Activated CD4-positive, alpha-beta T cell treated with anti-CD3 and anti-CD28 coated beads for 36 hours (primary cell): ENCODE results near the gene MCM5. TPM values are rescaled to one million over a fixed set of nuclear protein-coding genes. Genes with fewer than 3 reads are reported as not detected.
"Not testable (repeated sequence)": the region's sequence is repeated elsewhere in the genome, so short reads cannot be mapped to it uniquely, and the experiment has no call there.

Source experiments
- ATAC-seq: fragments of 200-7000 bp; cut with Tn5 transposase; one replicate; pipeline ENCODE4 v1.10.0; 2021; ENCODE audit warnings: mild to moderate bottlenecking, moderate library complexity
- CTCF ChIA-PET: fragments of 350-600 bp; sonication (Branson Sonifier 250); formaldehyde crosslinking; loops from one replicate; lab custom pipeline; 2021; ENCODE audit warnings: antibody characterized with exemption; lab: Charles Lee
- POLR2A ChIA-PET: fragments of 350-600 bp; sonication (Branson Sonifier 250); formaldehyde crosslinking; loops from one replicate; lab custom pipeline; 2021; ENCODE audit warnings: antibody characterized with exemption, inconsistent platforms; lab: Charles Lee
- DNase-seq: peaks from one replicate; pipeline ENCODE4 v3.0.0-alpha.2; 2020
- H3K27ac Mint-ChIP-seq: one replicate; pipeline ENCODE4 v1.8.0; 2021; ENCODE audit warnings: mixed read lengths
- H3K27me3 Mint-ChIP-seq: one replicate; pipeline ENCODE4 v1.8.0; 2021; ENCODE audit warnings: mixed read lengths
- H3K36me3 Mint-ChIP-seq: one replicate; pipeline ENCODE4 v1.8.0; 2021; ENCODE audit warnings: low read depth, mixed read lengths
- H3K4me1 Mint-ChIP-seq: one replicate; pipeline ENCODE4 v1.8.0; 2021; ENCODE audit warnings: mixed read lengths
- H3K4me3 Mint-ChIP-seq: one replicate; pipeline ENCODE4 v1.8.0; 2021; ENCODE audit warnings: mild to moderate bottlenecking, moderate library complexity, mixed read lengths
- H3K9me3 Mint-ChIP-seq: one replicate; pipeline ENCODE4 v1.8.0; 2021; ENCODE audit warnings: low read depth, mixed read lengths
- intact Hi-C, 2 experiments: fragments of 100-400 bp; cut with DNase I in 1 of 2; cut with micrococcal nuclease in 1 of 2; formaldehyde crosslinking; loops; one replicate each; pipeline versions ENCODE4 v1.14.2 to v1.15.1; 2022 to 2024; cut with DNase I, micrococcal nuclease
- total RNA-seq, 2 experiments: library from RNA; stranded (reverse); gene quantifications; one replicate each; pipeline ENCODE4 v1.2.3, GENCODE V29; 2021

MCM5 gene
- total RNA-seq, 2 experiments from 2014 or later, result 291 to 382 TPM

DNA sequence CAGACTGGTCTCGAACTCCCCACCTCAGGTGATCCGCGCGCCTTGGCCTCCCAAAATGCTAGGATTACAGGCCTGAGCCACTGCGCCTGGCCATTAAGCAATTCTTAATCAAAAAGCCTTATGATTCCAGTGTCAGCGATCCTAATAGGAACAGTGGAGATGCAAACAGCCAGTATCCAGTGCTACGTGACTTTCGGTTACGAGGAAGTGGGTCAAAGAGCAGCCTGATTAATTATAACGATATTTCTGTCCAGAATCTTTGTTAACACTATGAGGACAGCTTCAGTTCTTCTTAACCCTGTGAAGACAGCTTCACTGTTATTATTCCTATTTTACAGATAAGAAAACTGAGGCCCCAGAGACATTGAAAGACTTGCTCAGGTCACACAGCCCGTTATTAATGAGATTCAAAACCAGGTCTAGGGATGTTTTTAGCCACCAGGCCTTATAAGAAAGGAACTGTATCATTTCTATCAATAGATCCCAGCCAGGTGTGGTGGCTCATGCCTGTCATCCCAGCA is 36.3 kb upstream of the MCM5 start:
- ATAC-seq (no peak), DNase-seq (no peak)
- H3K27ac Mint-ChIP-seq, result no peak overlapping the region
- H3K27me3 Mint-ChIP-seq, result peaks cover 12% of the 10 kb centered on the region
- H3K36me3 Mint-ChIP-seq, result no peaks in the 10 kb centered on the region
- no peaks in the 10 kb centered on the region for H3K4me1 Mint-ChIP-seq
- ChIA-PET CTCF (no interaction called here), POLR2A (no interaction called here)
- intact Hi-C loops, result no loop called here
- H3K4me3 Mint-ChIP-seq, result no peak overlapping the region
- no peaks in the 10 kb centered on the region for H3K9me3 Mint-ChIP-seq

DNA sequence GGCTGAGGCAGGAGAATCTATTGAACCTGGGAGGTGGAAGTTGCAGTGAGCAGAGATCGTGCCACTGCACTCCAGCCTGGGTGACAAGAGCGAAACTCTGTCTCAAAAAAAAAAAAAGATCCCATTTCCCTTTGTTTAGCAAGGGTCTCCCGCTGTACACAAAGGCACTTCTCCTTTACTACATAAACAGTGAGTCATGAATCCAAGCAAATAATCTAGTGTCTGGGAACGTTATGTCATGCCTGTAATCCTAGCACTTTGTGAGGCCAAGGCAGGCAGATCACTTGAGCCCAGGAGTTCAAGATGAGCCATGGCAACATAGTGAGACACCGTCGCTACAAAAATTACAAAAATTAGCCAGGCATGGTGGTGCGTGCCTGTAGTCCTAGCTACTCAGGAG is 35.7 kb upstream of the MCM5 start:
- H3K9me3 Mint-ChIP-seq, CTCF ChIA-PET, H3K4me1 Mint-ChIP-seq, DNase-seq, POLR2A ChIA-PET, H3K36me3 Mint-ChIP-seq, H3K27ac Mint-ChIP-seq, intact Hi-C loops, ATAC-seq, H3K4me3 Mint-ChIP-seq: not testable (repeated sequence)
- peaks cover 12% of the 10 kb centered on the region for H3K27me3 Mint-ChIP-seq

- ATAC-seq (no peak), DNase-seq (no peak)
- CTCF ChIA-PET, result no interaction called here
- peaks cover 19% of the 10 kb centered on the region for H3K27me3 Mint-ChIP-seq
- POLR2A ChIA-PET, result no interaction called here
- H3K27ac Mint-ChIP-seq, result no peak overlapping the region
- H3K4me1 Mint-ChIP-seq, result peaks cover 5% of the 10 kb centered on the region
- no peaks in the 10 kb centered on the region for H3K36me3 Mint-ChIP-seq
- no peaks in the 10 kb centered on the region for H3K9me3 Mint-ChIP-seq
- no peak overlapping the region for H3K4me3 Mint-ChIP-seq
- intact Hi-C loops, result no loop called here
Measured at GRCh38 chr22:35367331-35367886, 32.5 kb upstream of the MCM5 start.

GRCh38 chr22:35368386-35368785 is 31.6 kb upstream of the MCM5 start:
- ChIA-PET CTCF (no interaction called here), POLR2A (no interaction called here)
- intact Hi-C loops, result no loop called here

GRCh38 chr22:35369996-35370395 is 29.9 kb upstream of the MCM5 start:
- H3K27ac Mint-ChIP-seq, result no peak overlapping the region
- peaks cover 18% of the 10 kb centered on the region for H3K27me3 Mint-ChIP-seq
- H3K4me1 Mint-ChIP-seq, result peaks cover 5% of the 10 kb centered on the region
- ChIA-PET POLR2A (no interaction called here), CTCF (interaction anchor here (0.6 kb wide), 1 partner anchor 874 kb away, joined by 3 read pairs; no protein-coding TSS in a partner anchor)
- ATAC-seq (no peak), DNase-seq (no peak)
- intact Hi-C loops, result no loop called here
- no peak overlapping the region for H3K4me3 Mint-ChIP-seq
- H3K36me3 Mint-ChIP-seq, result no peaks in the 10 kb centered on the region
- no peaks in the 10 kb centered on the region for H3K9me3 Mint-ChIP-seq

More at GRCh38 chr22:35368386-35368785, 31.6 kb upstream of the MCM5 start:
- Mint-ChIP-seq H3K9me3 (no peaks in the 10 kb centered on the region), H3K4me3 (no peak overlapping the region), H3K27ac (no peak overlapping the region), H3K27me3 (peaks cover 19% of the 10 kb centered on the region), H3K4me1 (peaks cover 5% of the 10 kb centered on the region), H3K36me3 (no peaks in the 10 kb centered on the region)
- DNase-seq (no peak), ATAC-seq (no peak)

GRCh38 chr22:35373781-35374180 is 26.2 kb upstream of the MCM5 start:
- POLR2A ChIA-PET, result no interaction called here
- ATAC-seq (no peak), DNase-seq (no peak)
- peaks cover 7% of the 10 kb centered on the region for H3K27me3 Mint-ChIP-seq
- no peak overlapping the region for H3K27ac Mint-ChIP-seq
- peaks cover 16% of the 10 kb centered on the region for H3K4me1 Mint-ChIP-seq
- intact Hi-C loops, result no loop called here
- H3K36me3 Mint-ChIP-seq, result no peaks in the 10 kb centered on the region
- no peak overlapping the region for H3K4me3 Mint-ChIP-seq
- CTCF ChIA-PET, result no interaction called here
- H3K9me3 Mint-ChIP-seq, result no peaks in the 10 kb centered on the region

- POLR2A ChIA-PET, result interaction anchor here (0.6 to 0.8 kb wide), 2 partner anchors 34 to 115 kb away, joined by 5 read pairs; no protein-coding TSS in a partner anchor
Measured at GRCh38 chr22:35375031-35375430, 24.9 kb upstream of the MCM5 start.

DNA sequence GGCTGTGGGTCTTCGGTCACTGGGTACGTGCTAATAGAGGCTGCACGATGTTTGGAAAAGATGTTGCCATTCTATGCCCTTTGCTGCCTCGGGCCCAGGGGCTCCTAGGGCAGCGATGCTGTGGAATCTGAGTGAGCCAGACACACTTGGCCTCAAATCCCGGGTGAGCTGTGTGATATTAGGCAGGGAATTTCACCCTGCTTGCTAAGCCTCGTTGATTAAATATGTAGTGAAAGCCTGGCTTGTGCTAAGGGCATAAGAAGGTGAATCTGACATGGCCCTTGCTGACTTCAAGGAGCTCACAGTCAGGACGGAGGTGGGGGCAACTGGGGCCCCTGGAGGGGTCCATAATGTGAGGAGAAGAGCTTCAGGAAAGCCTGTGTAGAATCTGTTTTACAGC is 24.4 kb upstream of the MCM5 start:
- Mint-ChIP-seq H3K4me1 (peaks cover 16% of the 10 kb centered on the region), H3K9me3 (no peaks in the 10 kb centered on the region), H3K27me3 (peaks cover 8% of the 10 kb centered on the region), H3K4me3 (no peak overlapping the region), H3K36me3 (no peaks in the 10 kb centered on the region), H3K27ac (no peak overlapping the region)
- ATAC-seq (no peak), DNase-seq (no peak)
- intact Hi-C loops, result no loop called here
- CTCF ChIA-PET, result interaction anchor here (0.6 to 1.0 kb wide), 3 partner anchors 25 to 1791 kb away, joined by 3 to 4 read pairs (median 3); no protein-coding TSS in a partner anchor
- POLR2A ChIA-PET, result interaction anchor here (0.6 to 0.8 kb wide), 2 partner anchors 33 to 116 kb away, joined by 5 read pairs; no protein-coding TSS in a partner anchor

More at GRCh38 chr22:35375031-35375430, 24.9 kb upstream of the MCM5 start:
- Mint-ChIP-seq H3K27me3 (peaks cover 5% of the 10 kb centered on the region), H3K4me1 (peaks cover 16% of the 10 kb centered on the region), H3K27ac (no peak overlapping the region), H3K9me3 (no peaks in the 10 kb centered on the region), H3K36me3 (no peaks in the 10 kb centered on the region), H3K4me3 (no peak overlapping the region)
- CTCF ChIA-PET, result interaction anchor here (0.6 to 1.0 kb wide), 2 partner anchors 24 to 801 kb away, joined by 3 to 4 read pairs; no protein-coding TSS in a partner anchor
- intact Hi-C loops, result no loop called here
- ATAC-seq (no peak), DNase-seq (no peak)

GRCh38 chr22:35376728-35377472 is 23.0 kb upstream of the MCM5 start:
- CTCF ChIA-PET, result no interaction called here
- intact Hi-C loops, result no loop called here
- peak; percentile 28 for ATAC-seq
- H3K9me3 Mint-ChIP-seq, result no peaks in the 10 kb centered on the region
- H3K4me1 Mint-ChIP-seq, result peaks cover 21% of the 10 kb centered on the region
- no peaks in the 10 kb centered on the region for H3K36me3 Mint-ChIP-seq
- peaks cover 14% of the 10 kb centered on the region for H3K27me3 Mint-ChIP-seq
- peak; percentile 56 for DNase-seq
- H3K4me3 Mint-ChIP-seq, result no peak overlapping the region
- peak overlapping the region; percentile 55 for H3K27ac Mint-ChIP-seq
- POLR2A ChIA-PET, result no interaction called here

DNA sequence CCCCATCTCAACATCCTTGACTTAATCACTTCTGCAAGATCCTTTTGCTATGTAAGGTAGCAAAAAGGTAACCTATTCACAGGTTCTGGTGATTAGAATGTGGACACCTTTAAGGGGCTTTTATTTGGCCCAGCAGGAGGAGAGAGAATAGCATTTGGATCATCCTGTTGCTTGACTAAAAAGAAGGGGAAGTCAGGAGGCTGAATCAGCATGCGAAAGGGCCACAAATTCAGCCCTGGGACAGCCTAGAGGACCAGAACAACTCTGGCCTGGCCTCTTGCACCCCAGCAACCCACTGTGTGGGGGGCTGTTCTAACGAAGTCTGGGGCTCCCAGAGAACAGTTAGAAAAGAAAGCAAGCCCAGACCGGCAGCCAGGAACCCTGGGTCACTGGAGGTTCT is 22.2 kb upstream of the MCM5 start:
- ATAC-seq (no peak), DNase-seq (no peak)
- peaks cover 16% of the 10 kb centered on the region for H3K27me3 Mint-ChIP-seq
- POLR2A ChIA-PET, result no interaction called here
- intact Hi-C loops, result no loop called here
- CTCF ChIA-PET, result no interaction called here
- H3K4me3 Mint-ChIP-seq, result no peak overlapping the region
- no peaks in the 10 kb centered on the region for H3K9me3 Mint-ChIP-seq
- no peaks in the 10 kb centered on the region for H3K36me3 Mint-ChIP-seq
- H3K4me1 Mint-ChIP-seq, result peaks cover 18% of the 10 kb centered on the region
- H3K27ac Mint-ChIP-seq, result peak overlapping the region; percentile 55

DNA sequence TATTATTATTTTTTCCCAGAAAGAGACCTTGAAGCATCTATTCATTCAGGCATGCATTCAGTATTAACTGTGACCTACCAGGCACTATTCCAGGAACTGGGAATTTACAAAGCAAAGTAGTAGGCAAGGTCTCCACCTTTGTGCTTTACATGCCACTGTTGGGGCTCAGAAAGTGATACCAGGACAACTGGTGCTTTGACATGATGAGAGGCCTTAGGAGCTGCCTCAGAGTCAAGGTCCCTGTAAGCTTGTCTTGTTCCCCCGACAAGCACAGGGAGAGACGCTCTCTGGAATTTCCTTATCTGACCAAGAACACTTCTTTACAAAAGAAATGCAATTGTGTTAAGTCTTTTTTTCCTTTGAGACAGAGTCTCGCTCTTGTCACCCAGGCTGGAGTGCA is 21.3 kb upstream of the MCM5 start:
- intact Hi-C loops, result no loop called here
- no peaks in the 10 kb centered on the region for H3K9me3 Mint-ChIP-seq
- no peak overlapping the region for H3K4me3 Mint-ChIP-seq
- H3K36me3 Mint-ChIP-seq, result no peaks in the 10 kb centered on the region
- no peak for DNase-seq
- peaks cover 18% of the 10 kb centered on the region for H3K4me1 Mint-ChIP-seq
- POLR2A ChIA-PET, result no interaction called here
- CTCF ChIA-PET, result no interaction called here
- peaks cover 23% of the 10 kb centered on the region for H3K27me3 Mint-ChIP-seq
- no peak for ATAC-seq
- H3K27ac Mint-ChIP-seq, result no peak overlapping the region
